Right lobe of liver (tissue), 6 donors: ENCODE data around the gene PREX1. TPM values are rescaled to one million over a fixed set of nuclear protein-coding genes. Genes with fewer than 3 reads are reported as not detected.

ENCODE experiments used
- ATAC-seq, 4 donors: fragments of 200-7000 bp; cut with Tn5 transposase; one replicate each; pipeline ENCODE4 v1.9.1; 2020; ENCODE audit warnings: mild to moderate bottlenecking in 4 of 4, moderate library complexity in 4 of 4
- DNase-seq, 3 donors: peaks; one replicate each; pipeline ENCODE4 v3.0.0-alpha.2; 2020
- H3K27ac ChIP-seq, 3 donors: fragments of 200-600 bp; one replicate each; pipeline ENCODE4 v1.8.0; 2022
- H3K27me3 ChIP-seq, 2 donors: fragments of 200-600 bp; one replicate each; pipeline ENCODE4 v1.8.0; 2022
- H3K36me3 ChIP-seq, 4 donors: fragments of 200-600 bp; sonication (generic) in 1 of 4; one replicate each; pipeline versions ENCODE4 v1.5.1 to v1.8.0; 2017 to 2022; ENCODE audit warnings: control low read depth in 1 of 4
- H3K4me1 ChIP-seq, 4 donors: fragments of 200-600 bp; sonication (generic) in 1 of 4; one replicate each; pipeline versions ENCODE4 v1.5.1 to v1.8.0; 2017 to 2022; ENCODE audit warnings: control low read depth in 1 of 4
- H3K4me3 ChIP-seq, 3 donors: fragments of 200-600 bp; one replicate each; pipeline ENCODE4 v1.8.0; 2022
- H3K9me3 ChIP-seq, 4 donors: fragments of 200-600 bp; sonication (generic) in 1 of 4; one replicate each; pipeline versions ENCODE4 v1.5.1 to v1.8.0; 2017 to 2022; ENCODE audit warnings: control low read depth in 1 of 4
- POLR2A ChIP-seq: fragments of 450-650 bp; IDR thresholded peaks from one replicate; pipeline ENCODE4 v1.6.1; 2017; ENCODE audit warnings: antibody characterized with exemption, mild to moderate bottlenecking
- WGBS: methylation state at CpG from one replicate; pipeline ENCODE4 v1.1.6; 2018; ENCODE audit warnings: low coverage, low lambda C conversion rate; ENCODE audit not compliant: insufficient coverage; ENCODE audit errors: missing lambda C conversion rate; 5-methylcytosine and 5-hydroxymethylcytosine counted together
- intact Hi-C, 2 donors: fragments of 100-400 bp; cut with DNase I; formaldehyde crosslinking; loops; one replicate each; pipeline versions ENCODE4 v1.11.2 to v1.14.1; 2022
- total RNA-seq, 6 experiments: library from RNA; depleted of rRNA in 2 of 6; stranded (reverse); fragments of >200 nt in 2 of 6; fragmentation: NEBNext Ultra II Directional in 3 of 6; extraction: Animal tissue kit (Norgen Biotek cat#: 25700) in 3 of 6; gene quantifications; one replicate each; pipeline versions ENCODE4 v1.1.0 to v1.2.4, GENCODE V29; 2016 to 2023
- TF ChIP-seq, protein P1 (sequence below), 4 donors: fragments of 200-600 bp in 3 of 4; fragments of 450-650 bp in 1 of 4; IDR thresholded peaks; one replicate each; pipeline versions ENCODE4 v1.5.1 to v1.8.0; 2016 to 2022; ENCODE audit warnings: antibody characterized with exemption in 4 of 4, mild to moderate bottlenecking in 2 of 4
- donor health status: DM: no; HTN: yes; CAD: no.
- donor health status: DM: no; HTN: no; CAD: no.
- donor health status: DM: no; HTN: no; CAD: no.
- donor health status: DM: no; HTN: yes; CAD: no.
- donor health status: DM: no; HTN: yes; CAD: no.

Gene PREX1
- total RNA-seq, 6 experiments from 2014 or later = 4.4 to 11.1 (median 8.7) TPM

- H3K4me1 ChIP-seq = peaks cover 0 to 15% (median 6%) of the 10 kb centered on the region in 4 donors
- H3K36me3 ChIP-seq = no peaks in the 10 kb centered on the region
- DNase-seq (peak in 1 of 3 donors; percentile 33), ATAC-seq (no peak)
- no peak overlapping the region for H3K4me3 ChIP-seq
- H3K9me3 ChIP-seq = no peaks in the 10 kb centered on the region
- 88% methylated on average over 11 of the region's 14 CpGs for WGBS
- intact Hi-C loops = no loop called here
- no peaks in the 10 kb centered on the region for H3K27me3 ChIP-seq
- TF ChIP-seq, protein P1, sequence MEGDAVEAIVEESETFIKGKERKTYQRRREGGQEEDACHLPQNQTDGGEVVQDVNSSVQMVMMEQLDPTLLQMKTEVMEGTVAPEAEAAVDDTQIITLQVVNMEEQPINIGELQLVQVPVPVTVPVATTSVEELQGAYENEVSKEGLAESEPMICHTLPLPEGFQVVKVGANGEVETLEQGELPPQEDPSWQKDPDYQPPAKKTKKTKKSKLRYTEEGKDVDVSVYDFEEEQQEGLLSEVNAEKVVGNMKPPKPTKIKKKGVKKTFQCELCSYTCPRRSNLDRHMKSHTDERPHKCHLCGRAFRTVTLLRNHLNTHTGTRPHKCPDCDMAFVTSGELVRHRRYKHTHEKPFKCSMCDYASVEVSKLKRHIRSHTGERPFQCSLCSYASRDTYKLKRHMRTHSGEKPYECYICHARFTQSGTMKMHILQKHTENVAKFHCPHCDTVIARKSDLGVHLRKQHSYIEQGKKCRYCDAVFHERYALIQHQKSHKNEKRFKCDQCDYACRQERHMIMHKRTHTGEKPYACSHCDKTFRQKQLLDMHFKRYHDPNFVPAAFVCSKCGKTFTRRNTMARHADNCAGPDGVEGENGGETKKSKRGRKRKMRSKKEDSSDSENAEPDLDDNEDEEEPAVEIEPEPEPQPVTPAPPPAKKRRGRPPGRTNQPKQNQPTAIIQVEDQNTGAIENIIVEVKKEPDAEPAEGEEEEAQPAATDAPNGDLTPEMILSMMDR (IDR thresholded peaks at IDR 0.05) = no peak
- TF ChIP-seq POLR2A = no peak
- no peak overlapping the region for H3K27ac ChIP-seq
Observed at GRCh38 chr20:48679599-48679998, 148.2 kb downstream of the PREX1 start.

- TF ChIP-seq POLR2A = no peak
- TF ChIP-seq, protein P1 (IDR thresholded peaks at IDR 0.05) = no peak
- no peak for ATAC-seq
- no peak overlapping the region for H3K27ac ChIP-seq
- H3K4me1 ChIP-seq = peaks cover 0 to 15% (median 6%) of the 10 kb centered on the region in 4 donors
- H3K36me3 ChIP-seq = no peaks in the 10 kb centered on the region
- WGBS = 96% methylated on average over 3 of the region's 3 CpGs
- no peak for DNase-seq
- no peak overlapping the region for H3K4me3 ChIP-seq
- H3K9me3 ChIP-seq = no peaks in the 10 kb centered on the region
- H3K27me3 ChIP-seq = no peaks in the 10 kb centered on the region
- intact Hi-C loops = no loop called here
Observed at GRCh38 chr20:48679011-48679410, 148.8 kb downstream of the PREX1 start.

GRCh38 chr20:48678421-48678820 is 149.4 kb downstream of the PREX1 start:
- no peak overlapping the region for H3K4me3 ChIP-seq
- no peaks in the 10 kb centered on the region for H3K27me3 ChIP-seq
- no peaks in the 10 kb centered on the region for H3K9me3 ChIP-seq
- intact Hi-C loops = no loop called here
- WGBS = 87% methylated on average over 4 of the region's 5 CpGs
- H3K4me1 ChIP-seq = peaks cover 0 to 13% (median 6%) of the 10 kb centered on the region in 4 donors
- no peak for DNase-seq
- no peak for TF ChIP-seq POLR2A
- H3K36me3 ChIP-seq = no peaks in the 10 kb centered on the region
- H3K27ac ChIP-seq = no peak overlapping the region
- ATAC-seq = no peak

DNA sequence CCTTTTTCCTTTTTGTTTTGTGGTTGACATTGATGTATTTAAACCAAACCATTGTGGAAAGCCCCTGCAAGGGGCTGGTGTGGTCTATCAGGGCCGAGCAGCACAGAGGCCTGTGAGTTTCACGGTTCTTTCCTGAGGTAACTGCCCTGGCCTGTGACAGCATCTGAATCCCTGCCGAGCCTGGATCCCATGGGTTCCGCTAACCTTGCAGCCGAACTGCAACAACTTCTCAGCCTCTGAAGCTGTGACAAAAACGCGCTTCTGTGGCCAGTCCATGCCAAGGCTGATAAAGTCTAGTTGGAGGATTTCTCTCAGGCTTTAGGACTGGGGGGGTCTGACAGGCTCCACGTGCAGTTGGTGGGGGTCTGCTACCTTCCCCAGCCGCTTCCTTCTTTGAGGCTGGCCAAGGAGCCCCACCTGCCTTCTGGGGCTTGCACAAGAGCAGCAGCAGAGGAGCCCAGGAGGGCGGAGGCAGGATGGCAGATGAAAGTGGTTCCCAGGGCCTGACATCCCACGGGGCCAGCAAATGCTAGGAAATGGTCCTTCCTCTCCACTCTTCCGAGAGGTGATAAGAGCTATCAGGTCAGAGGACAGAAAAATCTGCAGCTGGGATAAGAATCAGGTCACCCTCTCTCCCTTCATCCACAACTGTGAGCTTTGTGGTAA is 150.9 kb downstream of the PREX1 start:
- H3K4me3 ChIP-seq = no peak overlapping the region
- no peaks in the 10 kb centered on the region for H3K27me3 ChIP-seq
- WGBS = 92% methylated on average over 7 of the region's 12 CpGs
- no peaks in the 10 kb centered on the region for H3K4me1 ChIP-seq
- TF ChIP-seq POLR2A = no peak
- TF ChIP-seq, protein P1 (IDR thresholded peaks at IDR 0.05) = no peak
- no peaks in the 10 kb centered on the region for H3K9me3 ChIP-seq
- ATAC-seq (no peak), DNase-seq (no peak)
- H3K36me3 ChIP-seq = no peaks in the 10 kb centered on the region
- intact Hi-C loops = no loop called here
- H3K27ac ChIP-seq = no peak overlapping the region

GRCh38 chr20:48676125-48676524 is 151.7 kb downstream of the PREX1 start:
- TF ChIP-seq, protein P1 (IDR thresholded peaks at IDR 0.05) = no peak
- no peak for TF ChIP-seq POLR2A
- Histone ChIP-seq H3K27me3 (no peaks in the 10 kb centered on the region), H3K4me1 (no peaks in the 10 kb centered on the region), H3K36me3 (no peaks in the 10 kb centered on the region), H3K4me3 (no peak overlapping the region), H3K9me3 (no peaks in the 10 kb centered on the region), H3K27ac (no peak overlapping the region)
- 91% methylated on average over 1 of the region's 9 CpGs for WGBS
- intact Hi-C loops = no loop called here
- DNase-seq (peak in 1 of 3 donors; percentile 30), ATAC-seq (peak in 1 of 4 donors; percentile 6)
